Measurements from ENCODE around the gene BAIAP2L1.

DNA sequence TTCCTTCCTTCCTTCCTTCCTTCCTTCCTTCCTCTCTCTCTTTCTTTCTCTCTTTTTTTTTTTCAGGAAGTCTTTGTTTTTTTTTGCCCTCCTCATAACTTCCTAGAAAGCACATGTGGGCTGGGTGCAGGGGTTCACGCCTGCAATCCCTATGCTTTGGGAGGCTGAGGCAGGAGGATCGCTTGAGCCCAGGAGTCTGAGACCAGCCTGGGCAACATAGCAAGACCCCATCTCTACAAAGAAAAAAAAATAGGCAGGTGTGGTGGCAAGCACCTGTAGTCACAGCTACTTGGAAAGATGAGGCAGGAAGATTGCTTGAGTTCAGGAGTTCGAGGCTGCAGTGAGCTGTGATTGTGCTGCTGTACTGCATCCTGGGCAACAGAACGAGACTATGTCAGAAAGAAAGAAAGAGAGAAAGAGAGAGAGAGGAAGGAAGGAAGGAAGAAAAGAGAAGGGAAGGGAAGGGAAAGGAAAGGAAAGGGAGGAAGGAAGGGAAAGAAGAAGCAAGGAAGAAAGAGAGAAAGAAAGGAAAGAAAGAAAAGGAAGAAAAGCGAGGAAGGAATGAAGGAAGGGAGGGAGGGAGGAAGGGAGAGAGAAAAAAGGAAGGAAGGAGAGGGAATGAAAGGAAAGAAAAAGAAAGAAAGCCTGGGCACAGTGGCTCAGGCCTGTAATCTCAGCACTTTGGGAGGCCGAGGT, 13.5 kb upstream of the BAIAP2L1 start:
- TF ChIP-seq BACH1 (tag; IDR thresholded peaks at IDR 0.05) (no peak), CTCF (IDR thresholded peaks at IDR 0.05 in 2 of 3, conservative IDR thresholded peaks at IDR 0.05 in 1 of 3; ENCODE audit: insufficient read depth in 2 of 3, low read depth in 1 of 3, low read length in 3 of 3) (no peak), TEAD1 (CRISPR knock-in tag; IDR thresholded peaks at IDR 0.05) (no peak), SMC3 (conservative IDR thresholded peaks at IDR 0.05; ENCODE audit: insufficient read depth, low read depth, low read length) (no peak), TCF7 (IDR thresholded peaks at IDR 0.05; ENCODE audit: borderline replicate concordance) (no peak), ATF7 (IDR thresholded peaks at IDR 0.05) (no peak), ATF1 (CRISPR knock-in tag; IDR thresholded peaks at IDR 0.05) (no peak), ATF1 (tag; IDR thresholded peaks at IDR 0.05) (no peak), ILK (tag; IDR thresholded peaks at IDR 0.05; ENCODE audit: borderline replicate concordance, low read depth) (no peak), CREM (IDR thresholded peaks at IDR 0.05; ENCODE audit: low read depth) (no peak), E2F1 (CRISPR knock-in tag; IDR thresholded peaks at IDR 0.05) (no peak), KDM1A (IDR thresholded peaks at IDR 0.05) (no peak)
- TF ChIP-seq, protein P1, sequence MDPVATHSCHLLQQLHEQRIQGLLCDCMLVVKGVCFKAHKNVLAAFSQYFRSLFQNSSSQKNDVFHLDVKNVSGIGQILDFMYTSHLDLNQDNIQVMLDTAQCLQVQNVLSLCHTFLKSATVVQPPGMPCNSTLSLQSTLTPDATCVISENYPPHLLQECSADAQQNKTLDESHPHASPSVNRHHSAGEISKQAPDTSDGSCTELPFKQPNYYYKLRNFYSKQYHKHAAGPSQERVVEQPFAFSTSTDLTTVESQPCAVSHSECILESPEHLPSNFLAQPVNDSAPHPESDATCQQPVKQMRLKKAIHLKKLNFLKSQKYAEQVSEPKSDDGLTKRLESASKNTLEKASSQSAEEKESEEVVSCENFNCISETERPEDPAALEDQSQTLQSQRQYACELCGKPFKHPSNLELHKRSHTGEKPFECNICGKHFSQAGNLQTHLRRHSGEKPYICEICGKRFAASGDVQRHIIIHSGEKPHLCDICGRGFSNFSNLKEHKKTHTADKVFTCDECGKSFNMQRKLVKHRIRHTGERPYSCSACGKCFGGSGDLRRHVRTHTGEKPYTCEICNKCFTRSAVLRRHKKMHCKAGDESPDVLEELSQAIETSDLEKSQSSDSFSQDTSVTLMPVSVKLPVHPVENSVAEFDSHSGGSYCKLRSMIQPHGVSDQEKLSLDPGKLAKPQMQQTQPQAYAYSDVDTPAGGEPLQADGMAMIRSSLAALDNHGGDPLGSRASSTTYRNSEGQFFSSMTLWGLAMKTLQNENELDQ (CRISPR knock-in tag; IDR thresholded peaks at IDR 0.05; ENCODE audit: borderline replicate concordance) = no peak
